K562 (cell line): ENCODE results near the gene C9orf40. TPM values are rescaled to one million over a fixed set of nuclear protein-coding genes. Genes with fewer than 3 reads are reported as not detected.

Experiments used
- CTCF ChIP-seq, 3 experiments: IDR thresholded peaks in 2 of 3; conservative IDR thresholded peaks in 1 of 3; 2 replicates each; pipeline ENCODE4 v1.5.1; 2011 to 2012; ENCODE audit warnings: low read length in 3 of 3, mild to moderate bottlenecking in 3 of 3, control low read depth in 2 of 3, improper control_type of control experiment in 1 of 3, inconsistent platforms in 1 of 3, low read depth in 1 of 3, mixed read lengths in 1 of 3, moderate library complexity in 1 of 3; ENCODE audit not compliant: insufficient read depth in 2 of 3
- CTCFL ChIP-seq: IDR thresholded peaks from 2 replicates; pipeline ENCODE4 v1.6.1; 2011; ENCODE audit warnings: borderline replicate concordance, low read depth, mild to moderate bottlenecking, moderate library complexity, low read length; ENCODE audit not compliant: insufficient read depth, poor library complexity, severe bottlenecking
- E2F8 ChIP-seq: fragments of 450-650 bp; IDR thresholded peaks from 2 replicates; pipeline ENCODE4 v1.7.1; 2018; ENCODE audit warnings: mild to moderate bottlenecking, low read depth; ENCODE audit not compliant: partially characterized antibody
- ERF ChIP-seq: fragments of 450-650 bp; formaldehyde crosslinking; IDR thresholded peaks from 2 replicates; pipeline ENCODE4 v1.4.0; 2020; ENCODE audit warnings: mild to moderate bottlenecking, mixed read lengths
- HNRNPL ChIP-seq: fragments of 200-400 bp; formaldehyde crosslinking; IDR thresholded peaks from 2 replicates; pipeline ENCODE4 v1.6.1; 2017; ENCODE audit warnings: low read depth, mild to moderate bottlenecking, low read length
- MBD1 ChIP-seq: fragments of 250-450 bp; sonication (Bioruptor Pico); IDR thresholded peaks from 2 replicates; pipeline ENCODE4 v1.8.0; 2022; ENCODE audit warnings: inconsistent platforms
- MTA3 ChIP-seq: fragments of 450-650 bp; formaldehyde crosslinking; IDR thresholded peaks from 2 replicates; pipeline ENCODE4 v1.6.1; 2017; ENCODE audit warnings: mild to moderate bottlenecking, borderline replicate concordance
- NFXL1 ChIP-seq: fragments of 450-650 bp; formaldehyde crosslinking; IDR thresholded peaks from 2 replicates; pipeline ENCODE4 v1.4.0; 2021; ENCODE audit warnings: mild to moderate bottlenecking
- POLR2G ChIP-seq: fragments of 200-400 bp; formaldehyde crosslinking; IDR thresholded peaks from 2 replicates; pipeline ENCODE4 v1.6.1; 2017; ENCODE audit warnings: low read depth, mild to moderate bottlenecking, antibody characterized with exemption, low read length, moderate library complexity
- TFAP4 ChIP-seq: sonication (generic); formaldehyde crosslinking; IDR thresholded peaks from 2 replicates; pipeline ENCODE4 v1.8.0; 2022; ENCODE audit warnings: missing genetic modification reagents, mild to moderate bottlenecking, moderate library complexity, borderline replicate concordance
- ZBTB33 ChIP-seq: sonication (generic); formaldehyde crosslinking; IDR thresholded peaks from 2 replicates; pipeline ENCODE4 v1.8.1; 2023; ENCODE audit warnings: mild to moderate bottlenecking, missing genetic modification reagents
- ZFX ChIP-seq: sonication (generic); formaldehyde crosslinking; IDR thresholded peaks from 2 replicates; pipeline ENCODE4 v1.8.0; 2022; ENCODE audit warnings: mild to moderate bottlenecking, missing genetic modification reagents, moderate library complexity
- ZNF3 ChIP-seq: fragments of 250-450 bp; sonication (Bioruptor Pico); IDR thresholded peaks from 2 replicates; pipeline ENCODE4 v1.5.0; 2021; ENCODE audit warnings: mild to moderate bottlenecking, moderate library complexity
- polyA plus RNA-seq, 8 experiments: library from polyadenylated mRNA; depleted of rRNA in 4 of 8; stranded (reverse) in 5 of 8; unstranded in 3 of 8; fragments of >200 nt; fragmentation: Nextera tagmentation in 2 of 8; fragmentation: Illumina TruSeq in 1 of 8; extraction: Ambion mirVana in 2 of 8; extraction: Trizol in 1 of 8; gene quantifications; 2 replicates each; pipeline versions ENCODE4 v1.2.1 to v1.2.3, GENCODE V29; 2011 to 2014; ENCODE audit warnings: inconsistent platforms in 1 of 8, missing spikeins in 1 of 8
- total RNA-seq, 7 experiments: library from RNA; depleted of rRNA in 6 of 7; stranded (reverse); fragments of >200 nt in 6 of 7; fragmentation: Illumina TruSeq in 2 of 7; extraction: Trizol in 2 of 7; gene quantifications; 2 replicates each; pipeline versions ENCODE4 v1.2.1 to v1.2.3, GENCODE V29; 2011 to 2021; ENCODE audit warnings: low replicate concordance in 1 of 7

Gene C9orf40
- total and polyA plus RNA-seq, 9 of the 15 experiments (the other 6 are each of a cell fraction or from before 2014, with no cell fraction given): 5.6 to 17.3 (median 8.7) TPM

GRCh38 chr9:74952201-74953151, at the start of gene C9orf40 (continued):
- TF ChIP-seq MBD1 (CRISPR knock-in tag) (no peak), POLR2G (peak; percentile 87), MTA3 (peak; percentile 16; the same call in 1 of the 2 replicates), ZFX (CRISPR knock-in tag) (peak; percentile 95), E2F8 (peak; percentile 53), ZBTB33 (CRISPR knock-in tag) (no peak), NFXL1 (CRISPR knock-in tag) (no peak), CTCFL (peak; percentile 58), ZNF3 (CRISPR knock-in tag) (no peak), ERF (CRISPR knock-in tag) (0 out of 2 replicates have a peak, but pooled peaks have one; percentile 75), HNRNPL (peak; percentile 79; the same call in 1 of the 2 replicates), CTCF (IDR thresholded peaks at IDR 0.05 in 2 of 3, conservative IDR thresholded peaks at IDR 0.05 in 1 of 3; ENCODE audit: insufficient read depth in 2 of 3, low read depth in 1 of 3, low read length in 3 of 3) (peak; percentile 60 to 70 (median 67)), TFAP4 (peak; percentile 69)
